Stimulated activated CD8-positive, alpha-beta memory T cell treated with anti-CD3 and anti-CD28 coated beads, Interleukin-7, amount 100 ng/mL, for 48 hours (primary cell): ENCODE measurements around the gene EAF1.
"Not testable (repeated sequence)": the region's sequence is repeated elsewhere in the genome, so short reads cannot be mapped to it uniquely, and the experiment has no call there.

ENCODE experiments used
- DNase-seq, 2 donors: peaks; one replicate each; pipeline ENCODE4 v3.0.0-alpha.2; 2020; ENCODE audit warnings: low read depth in 1 of 2; ENCODE audit errors: extremely low read depth in 1 of 2

Gene EAF1

GRCh38 chr3:15404767-15405166 is 22.6 kb upstream of the EAF1 start:
- DNase-seq, result no peak

- DNase-seq, result no peak
Measured at GRCh38 chr3:15405448-15406050, 21.8 kb upstream of the EAF1 start.

GRCh38 chr3:15409239-15409638 is 18.2 kb upstream of the EAF1 start:
- no peak for DNase-seq

GRCh38 chr3:15409774-15410173 is 17.6 kb upstream of the EAF1 start:
- DNase-seq, result no peak

GRCh38 chr3:15410966-15411365 is 16.4 kb upstream of the EAF1 start:
- DNase-seq, result not testable (repeated sequence)

GRCh38 chr3:15420871-15421270 is 6.5 kb upstream of the EAF1 start:
- no peak for DNase-seq

GRCh38 chr3:15426579-15427118 is 749 bp upstream of the EAF1 start:
- DNase-seq, result no peak

GRCh38 chr3:15427981-15428380 is 583 bp downstream of the EAF1 start:
- no peak for DNase-seq

GRCh38 chr3:15428539-15428938 is 1.1 kb downstream of the EAF1 start:
- peak in 1 of 2 donors; percentile 15 for DNase-seq

GRCh38 chr3:15429080-15429479 is 1.7 kb downstream of the EAF1 start:
- no peak for DNase-seq

GRCh38 chr3:15430624-15431023 is 3.2 kb downstream of the EAF1 start:
- DNase-seq, result no peak

GRCh38 chr3:15431256-15431837 is 3.9 kb downstream of the EAF1 start:
- DNase-seq, result no peak

GRCh38 chr3:15433531-15433930 is 6.1 kb downstream of the EAF1 start:
- no peak for DNase-seq

GRCh38 chr3:15434756-15435155 is 7.4 kb downstream of the EAF1 start:
- DNase-seq, result no peak

- no peak for DNase-seq
Measured at GRCh38 chr3:15436246-15436645, 8.8 kb downstream of the EAF1 start.

- DNase-seq, result no peak
Measured at GRCh38 chr3:15438983-15439382, 11.6 kb downstream of the EAF1 start.

- no peak for DNase-seq
Measured at GRCh38 chr3:15439476-15439875, 12.1 kb downstream of the EAF1 start.

- DNase-seq, result no peak
Measured at GRCh38 chr3:15440891-15441290, 13.5 kb downstream of the EAF1 start.

GRCh38 chr3:15443826-15444524 is 16.6 kb downstream of the EAF1 start:
- DNase-seq, result no peak

- DNase-seq, result no peak
Measured at GRCh38 chr3:15449489-15450224, 22.3 kb downstream of the EAF1 start.

GRCh38 chr3:15450438-15451215 is 23.2 kb downstream of the EAF1 start:
- no peak for DNase-seq
